Renal cortex interstitium (tissue), 11 donors: ENCODE data around the gene XRRA1. TPM values are rescaled to one million over a fixed set of nuclear protein-coding genes. Genes with fewer than 3 reads are reported as not detected.

ENCODE experiments used
- DNase-seq, 11 donors: peaks; one replicate each; pipeline ENCODE4 v3.0.0-alpha.2; 2013; ENCODE audit warnings: low read depth in 9 of 11, low spot score in 4 of 11; ENCODE audit errors: extremely low read depth in 1 of 11
- polyA plus RNA-seq, 3 donors: library from polyadenylated mRNA; unstranded; fragments of 120-200 nt; gene quantifications; one replicate each; pipeline ENCODE4 v1.2.1, GENCODE V29; 2013; ENCODE audit not compliant: insufficient read length in 3 of 3

Gene XRRA1
- polyA plus RNA-seq, 3 donors, result 6.2 to 14.6 (median 9.8) TPM

DNA sequence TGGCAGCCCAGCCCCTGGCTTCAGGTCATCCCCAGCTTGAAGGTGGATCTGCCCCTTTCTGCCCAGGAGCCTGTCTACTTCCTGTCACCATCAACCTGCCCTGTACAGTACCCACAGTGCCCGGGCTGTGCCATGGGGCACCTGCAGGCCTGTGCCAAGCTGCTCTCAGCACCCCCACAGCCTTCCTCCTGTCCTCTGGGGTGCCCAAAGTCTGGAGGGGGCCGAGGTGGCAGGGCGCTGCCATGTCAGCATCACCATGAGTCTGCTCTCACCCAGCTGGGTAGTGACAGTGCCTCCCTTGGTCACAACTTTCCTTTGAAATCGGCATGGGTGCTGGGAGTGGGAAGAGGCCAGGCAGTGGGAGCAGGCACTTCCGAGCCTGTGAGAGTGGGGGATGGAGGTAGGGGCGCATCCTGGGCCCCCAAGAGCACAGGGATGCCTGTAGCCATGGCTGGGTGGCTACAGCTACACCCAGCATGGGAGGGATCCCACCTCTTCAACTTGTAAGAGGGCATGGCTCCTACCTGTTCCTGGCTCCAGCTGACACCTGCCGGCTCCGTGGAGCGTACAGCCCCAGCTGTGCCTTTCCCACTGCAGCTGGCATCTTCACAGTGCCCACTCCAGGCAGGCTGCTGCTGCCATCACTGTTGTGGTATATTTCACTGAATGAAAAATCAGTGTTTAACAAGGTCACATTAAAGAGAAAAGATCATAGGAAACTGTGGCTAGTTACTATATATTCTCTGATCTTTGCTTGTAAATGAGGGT is 157.4 kb downstream of the XRRA1 start:
- DNase-seq, result no peak

Other genes with a start within 250 kb of the XRRA1 start
- under 1 TPM; 0.29 to 0.50 (median 0.45) TPM for gene CHRDL2, start 217.7 kb downstream of the XRRA1 start, polyA plus RNA-seq
- gene RNF169, start 200.2 kb downstream of the XRRA1 start, polyA plus RNA-seq, result 10 to 100 TPM; 17.0 to 20.7 (median 18.2) TPM
- gene SPCS2, start 175 bp upstream of the XRRA1 start, polyA plus RNA-seq, result 100 to 1,000 TPM; 218 to 225 (median 222) TPM
- gene NEU3, start 39.8 kb upstream of the XRRA1 start, polyA plus RNA-seq, result 10 to 100 TPM; 10.0 to 14.1 (median 10.3) TPM
- under 1 TPM; 0.03 to 0.05 (median 0.03) TPM for gene OR2AT4, start 147.8 kb upstream of the XRRA1 start, polyA plus RNA-seq
- 10 to 100 TPM in 2 of 3 donors, 1 to 10 TPM in 1; 7.5 to 11.6 (median 11.3) TPM for gene SLCO2B1, start 202.0 kb upstream of the XRRA1 start, polyA plus RNA-seq